Gastrocnemius medialis (tissue), 4 donors: ENCODE data around the gene NAPB.

Experiments used
- POLR2A ChIP-seq, 2 donors: fragments of 450-650 bp; IDR thresholded peaks; one replicate each; pipeline ENCODE4 v1.6.1; 2017; ENCODE audit warnings: antibody characterized with exemption in 2 of 2, mild to moderate bottlenecking in 2 of 2, moderate library complexity in 2 of 2
- TF ChIP-seq, protein P1 (sequence below), 5 experiments: fragments of 450-650 bp in 3 of 5; fragments of 200-600 bp in 2 of 5; sonication (generic) in 2 of 5; IDR thresholded peaks in 4 of 5; conservative IDR thresholded peaks in 1 of 5; 1 replicate in 4 of 5; 2 replicates in 1 of 5; pipeline ENCODE4 v1.5.1; 2016 to 2019; ENCODE audit warnings: antibody characterized with exemption in 5 of 5, mild to moderate bottlenecking in 3 of 5, moderate library complexity in 3 of 5

DNA sequence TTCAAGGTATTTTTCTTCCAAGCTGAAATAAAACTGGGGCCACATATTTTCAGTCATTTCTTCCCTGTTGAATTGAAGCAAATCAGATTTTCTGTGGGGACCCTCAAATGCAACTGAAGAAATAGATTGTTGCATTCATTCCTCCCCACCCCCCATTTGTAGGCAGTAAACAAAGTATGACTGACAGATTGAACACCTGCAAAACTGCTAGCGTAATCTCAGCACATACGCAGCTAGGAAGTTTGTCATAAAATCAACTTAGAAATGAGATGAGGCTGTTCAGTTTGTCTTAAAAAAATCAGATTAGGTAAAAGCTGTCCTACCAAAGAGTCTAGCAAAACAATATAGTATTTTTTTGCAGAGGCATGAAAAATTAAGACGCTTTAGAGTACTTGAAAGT lies 50.4 kb downstream of the NAPB start:
- TF ChIP-seq, protein P1, sequence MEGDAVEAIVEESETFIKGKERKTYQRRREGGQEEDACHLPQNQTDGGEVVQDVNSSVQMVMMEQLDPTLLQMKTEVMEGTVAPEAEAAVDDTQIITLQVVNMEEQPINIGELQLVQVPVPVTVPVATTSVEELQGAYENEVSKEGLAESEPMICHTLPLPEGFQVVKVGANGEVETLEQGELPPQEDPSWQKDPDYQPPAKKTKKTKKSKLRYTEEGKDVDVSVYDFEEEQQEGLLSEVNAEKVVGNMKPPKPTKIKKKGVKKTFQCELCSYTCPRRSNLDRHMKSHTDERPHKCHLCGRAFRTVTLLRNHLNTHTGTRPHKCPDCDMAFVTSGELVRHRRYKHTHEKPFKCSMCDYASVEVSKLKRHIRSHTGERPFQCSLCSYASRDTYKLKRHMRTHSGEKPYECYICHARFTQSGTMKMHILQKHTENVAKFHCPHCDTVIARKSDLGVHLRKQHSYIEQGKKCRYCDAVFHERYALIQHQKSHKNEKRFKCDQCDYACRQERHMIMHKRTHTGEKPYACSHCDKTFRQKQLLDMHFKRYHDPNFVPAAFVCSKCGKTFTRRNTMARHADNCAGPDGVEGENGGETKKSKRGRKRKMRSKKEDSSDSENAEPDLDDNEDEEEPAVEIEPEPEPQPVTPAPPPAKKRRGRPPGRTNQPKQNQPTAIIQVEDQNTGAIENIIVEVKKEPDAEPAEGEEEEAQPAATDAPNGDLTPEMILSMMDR (IDR thresholded peaks at IDR 0.05 in 4 of 5, conservative IDR thresholded peaks at IDR 0.05 in 1 of 5) = no peak
- TF ChIP-seq POLR2A (IDR thresholded peaks at IDR 0.05) = no peak
